ENCODE results near the gene EML1.

EML1 gene

GRCh38 chr14:99802301-99803105 is 9.3 kb downstream of the EML1 start:
- no peak for FAIRE-seq
- DNase-seq (ENCODE audit: insufficient read length, low spot score), result no peak

- FAIRE-seq (no peak), DNase-seq (ENCODE audit: insufficient read length, low spot score) (no peak)
Measured at GRCh38 chr14:99803106-99803775, 10.0 kb downstream of the EML1 start.

GRCh38 chr14:99803803-99804202 is 10.6 kb downstream of the EML1 start:
- DNase-seq (ENCODE audit: insufficient read length, low spot score), result no peak
- no peak for FAIRE-seq

GRCh38 chr14:99805757-99806439 is 12.7 kb downstream of the EML1 start:
- FAIRE-seq (no peak), DNase-seq (ENCODE audit: insufficient read length, low spot score) (no peak)

- FAIRE-seq, result no peak
- DNase-seq (ENCODE audit: insufficient read length, low spot score), result no peak
Measured at GRCh38 chr14:99806836-99807235, 13.6 kb downstream of the EML1 start.

- FAIRE-seq (peak; percentile 28), DNase-seq (ENCODE audit: insufficient read length, low spot score) (no peak)
Measured at GRCh38 chr14:99807413-99808153, 14.4 kb downstream of the EML1 start.

GRCh38 chr14:99808154-99808505 is 14.9 kb downstream of the EML1 start:
- DNase-seq (ENCODE audit: insufficient read length, low spot score), result no peak
- FAIRE-seq, result no peak

GRCh38 chr14:99808515-99808914 is 15.3 kb downstream of the EML1 start:
- DNase-seq (ENCODE audit: insufficient read length, low spot score) (no peak), FAIRE-seq (no peak)

- DNase-seq (ENCODE audit: insufficient read length, low spot score), result no peak
- no peak for FAIRE-seq
Measured at GRCh38 chr14:99809360-99809759, 16.1 kb downstream of the EML1 start.

GRCh38 chr14:99809859-99810558 is 16.8 kb downstream of the EML1 start:
- FAIRE-seq (no peak), DNase-seq (ENCODE audit: insufficient read length, low spot score) (no peak)

- FAIRE-seq, result no peak
- DNase-seq (ENCODE audit: insufficient read length, low spot score), result no peak
Measured at GRCh38 chr14:99810559-99810874, 17.3 kb downstream of the EML1 start.

GRCh38 chr14:99812096-99812750 is 19.0 kb downstream of the EML1 start:
- DNase-seq (ENCODE audit: insufficient read length, low spot score) (no peak), FAIRE-seq (no peak)

- no peak for DNase-seq (ENCODE audit: insufficient read length, low spot score)
- no peak for FAIRE-seq
Measured at GRCh38 chr14:99812892-99813291, 19.7 kb downstream of the EML1 start.

- no peak for DNase-seq (ENCODE audit: insufficient read length, low spot score)
- FAIRE-seq, result no peak
Measured at GRCh38 chr14:99815696-99816095, 22.5 kb downstream of the EML1 start.

GRCh38 chr14:99816217-99816616 is 23.0 kb downstream of the EML1 start:
- DNase-seq (ENCODE audit: insufficient read length, low spot score) (no peak), FAIRE-seq (no peak)

- FAIRE-seq, result no peak
Measured at GRCh38 chr14:99816642-99817041, 23.4 kb downstream of the EML1 start.

GRCh38 chr14:99817331-99817730 is 24.1 kb downstream of the EML1 start:
- FAIRE-seq, result no peak

More at GRCh38 chr14:99816642-99817041, 23.4 kb downstream of the EML1 start:
- DNase-seq (ENCODE audit: insufficient read length, low spot score), result no peak

GRCh38 chr14:99818503-99819036 is 25.4 kb downstream of the EML1 start:
- no peak for DNase-seq (ENCODE audit: insufficient read length, low spot score)
- no peak for FAIRE-seq

More at GRCh38 chr14:99817331-99817730, 24.1 kb downstream of the EML1 start:
- no peak for DNase-seq (ENCODE audit: insufficient read length, low spot score)

GRCh38 chr14:99819514-99819913 is 26.3 kb downstream of the EML1 start:
- FAIRE-seq (no peak), DNase-seq (ENCODE audit: insufficient read length, low spot score) (no peak)

Data from HTR-8/SVneo (cell line).